Measurements from ENCODE around the gene KIF20B. TPM values are rescaled to one million over a fixed set of nuclear protein-coding genes. Genes with fewer than 3 reads are reported as not detected.

Gene KIF20B
- total RNA-seq, 1 experiment from 2014 or later, result 59.1 TPM

DNA sequence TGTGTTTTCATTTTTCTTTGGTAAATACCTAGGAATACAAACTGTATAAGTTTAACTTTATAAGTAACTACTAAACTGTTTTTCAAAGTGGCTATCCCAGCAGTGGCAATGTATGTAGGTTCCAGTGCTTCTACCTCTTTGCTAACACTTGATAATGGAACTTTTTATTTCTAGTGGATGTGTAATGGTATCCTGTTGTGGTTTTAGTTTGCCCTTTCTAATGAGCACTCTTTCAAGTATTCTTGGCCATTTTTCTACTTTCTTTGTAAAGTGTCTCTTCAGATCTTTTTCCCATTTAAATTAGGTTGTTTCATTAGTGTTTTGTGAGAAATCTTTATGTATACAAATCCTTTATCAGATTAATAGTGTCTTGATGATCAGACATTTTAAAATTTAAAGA is 4.6 kb downstream of the KIF20B start:
- no peaks in the 10 kb centered on the region for H3K27me3 Mint-ChIP-seq (ENCODE audit: low read depth)
- no peak for DNase-seq
- Histone ChIP-seq H3K23me2 (ENCODE audit: insufficient read length, low read depth, low read length, poor library complexity, severe bottlenecking) (no peaks in the 10 kb centered on the region), H4K5ac (ENCODE audit: insufficient read length, low read depth, low read length) (no peak overlapping the region), H2BK12ac (ENCODE audit: insufficient read length, low read depth, low read length) (no peak overlapping the region), H2BK120ac (ENCODE audit: low read depth, low read length, poor library complexity, severe bottlenecking) (no peak overlapping the region), H3K4me1 (ENCODE audit: insufficient read depth, low read length) (no peaks in the 10 kb centered on the region; the same call in 1 of the 2 replicates), H4K8ac (replicated peaks; ENCODE audit: insufficient read length, low read depth, low read length) (no peak overlapping the region), H3K4me2 (ENCODE audit: insufficient read depth, insufficient read length, low read length) (no peak overlapping the region), H2AK5ac (ENCODE audit: insufficient read length, low read length) (no peak overlapping the region), H3K79me1 (ENCODE audit: insufficient read depth, low read depth, low read length, poor library complexity, severe bottlenecking) (peaks cover 4% of the 10 kb centered on the region), H3K27me3 (ENCODE audit: insufficient read depth, low read length) (no peaks in the 10 kb centered on the region), H2BK5ac (ENCODE audit: insufficient read length, low read length) (no peak overlapping the region), H3K18ac (ENCODE audit: insufficient read length, low read depth, low read length) (no peak overlapping the region), H3K4ac (ENCODE audit: low read depth, low read length) (no peak overlapping the region), H3K9me3 (ENCODE audit: control insufficient read depth, low read depth, low read length) (no peaks in the 10 kb centered on the region), H3T11ph (ENCODE audit: low read length) (no peak overlapping the region), H4K91ac (ENCODE audit: insufficient read length, low read depth, low read length) (no peak overlapping the region), H3K23ac (ENCODE audit: insufficient read length, low read depth, low read length) (no peak overlapping the region), H3K27ac (ENCODE audit: insufficient read length, low read depth, low read length) (no peak overlapping the region), H3K9ac (ENCODE audit: extremely low read depth, insufficient read length, low read length) (no peak overlapping the region), H2BK15ac (ENCODE audit: low read depth, low read length) (no peak overlapping the region), H2BK20ac (ENCODE audit: low read depth, low read length, poor library complexity, severe bottlenecking) (no peak overlapping the region), H3K56ac (ENCODE audit: insufficient read length, low read depth, low read length) (no peak overlapping the region), H2AFZ (ENCODE audit: low read length) (no peak overlapping the region), H3K14ac (ENCODE audit: insufficient read depth, low read length) (no peak overlapping the region), H4K20me1 (ENCODE audit: control insufficient read depth, insufficient read depth, insufficient read length) (no peaks in the 10 kb centered on the region), H3K79me2 (ENCODE audit: insufficient read depth, low read length) (peaks cover 39% of the 10 kb centered on the region; the same call in 1 of the 2 replicates)
- no peaks in the 10 kb centered on the region for H3K9me3 Mint-ChIP-seq
- H3K4me3 Mint-ChIP-seq, result no peak overlapping the region
- peak overlapping the region in 1 of 3 experiments; percentile 45; a peak in 3 of 7 replicates for H3K27ac Mint-ChIP-seq
- H3K36me3 Mint-ChIP-seq (ENCODE audit: insufficient read depth in 1 of 3, low read depth in 3 of 3), result peaks cover 7 to 23% (median 11%) of the 10 kb centered on the region in 3 experiments; a peak in 6 of 7 replicates
- peaks cover 23 to 32% of the 10 kb centered on the region in 2 experiments for H3K4me1 Mint-ChIP-seq
- no peak for TF ChIP-seq CTCF (conservative IDR thresholded peaks at IDR 0.05)
